NCI-H187 treated with DMSO at 0.1 percent for 48 hours (cell line): ENCODE measurements around the gene P2RX3.
"Not testable (repeated sequence)": the region's sequence is repeated elsewhere in the genome, so short reads cannot be mapped to it uniquely, and the experiment has no call there.

Source experiments
- DNase-seq: peaks from one replicate; lab custom pipeline; 2025; lab: John Stamatoyannopoulos, UW

Gene P2RX3

DNA sequence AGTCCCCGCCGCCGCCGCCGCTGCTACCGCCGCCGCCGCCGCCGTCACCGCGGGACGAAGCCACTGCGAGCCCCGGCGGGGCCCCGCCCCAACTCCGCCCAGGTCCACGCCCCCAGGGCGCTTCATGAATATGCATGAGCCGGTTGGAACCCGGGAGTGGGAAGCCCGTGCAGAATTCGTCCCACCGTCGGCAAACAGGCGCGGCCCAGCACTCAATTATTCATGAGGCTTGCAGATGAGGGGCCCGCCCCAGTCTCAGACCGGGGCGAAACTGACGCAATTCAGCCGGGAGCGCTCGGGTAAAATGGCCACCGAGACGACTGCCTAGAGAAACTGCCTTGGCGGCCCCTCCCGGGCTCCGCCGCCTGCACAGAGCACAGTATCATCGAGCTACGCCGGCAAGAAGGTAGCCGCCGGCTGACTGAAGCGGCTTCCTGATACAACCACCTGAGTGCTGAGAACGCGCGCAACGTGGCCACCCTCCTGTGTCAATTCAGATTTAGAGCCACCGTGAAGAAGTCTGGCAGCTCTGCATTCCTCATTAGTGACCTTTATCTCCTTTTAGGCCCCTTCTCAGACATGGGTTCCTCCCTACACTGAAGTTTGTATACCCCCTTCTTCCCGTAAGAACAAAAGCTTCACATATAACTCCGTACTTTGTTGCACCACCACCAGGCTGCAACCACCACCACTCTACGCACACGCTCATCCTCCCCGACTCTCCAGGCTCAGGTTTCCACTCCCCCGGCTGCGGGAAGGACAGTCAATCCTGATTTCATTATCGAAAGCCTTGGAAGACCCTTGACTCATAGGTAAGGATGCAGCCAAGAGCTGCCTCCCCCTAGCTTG, 13.0 kb upstream of the P2RX3 start, which contains the start of gene TNKS1BP1:
Gene TNKS1BP1, minus strand, starts transcription at position 67 of the 849 bp plus-strand sequence. CDS start 3,067 bp downstream, outside the sequence.
- DNase-seq: peak; percentile 66

DNA sequence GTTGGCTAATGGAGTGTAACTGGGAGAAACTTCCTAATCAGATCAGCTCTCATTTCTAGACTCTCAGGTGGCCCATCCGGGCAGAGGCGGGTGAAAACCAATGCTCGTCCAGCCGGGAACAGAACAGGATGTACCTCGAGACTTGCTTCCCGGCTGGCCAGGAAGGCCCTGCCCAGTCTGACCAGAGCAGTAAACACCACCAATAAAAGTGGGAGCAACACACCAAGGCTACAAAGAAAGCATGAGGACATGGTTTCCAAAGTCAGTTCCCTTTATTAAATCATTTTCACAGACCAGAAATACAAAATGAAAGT, 12.5 kb upstream of the P2RX3 start:
- no peak for DNase-seq

DNA sequence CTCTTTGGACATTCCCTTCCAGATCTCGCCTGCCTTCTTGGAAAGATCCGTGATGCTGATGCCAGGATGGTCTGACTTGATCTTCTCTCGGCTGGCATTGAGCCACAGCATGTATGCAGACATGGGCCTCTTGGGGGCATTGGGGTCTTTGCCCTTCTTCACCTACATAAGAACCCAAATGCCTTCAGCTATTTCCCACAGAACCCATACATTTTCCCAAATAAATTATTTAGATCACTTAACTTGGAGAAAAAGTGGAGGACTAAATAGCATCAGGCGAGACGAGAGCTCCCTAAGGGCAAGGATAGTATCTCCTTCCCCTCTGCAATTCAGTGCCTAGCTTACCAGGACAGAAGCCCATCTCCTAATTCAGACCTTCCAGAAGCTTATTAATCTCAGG, 10.4 kb upstream of the P2RX3 start:
- no peak for DNase-seq

DNA sequence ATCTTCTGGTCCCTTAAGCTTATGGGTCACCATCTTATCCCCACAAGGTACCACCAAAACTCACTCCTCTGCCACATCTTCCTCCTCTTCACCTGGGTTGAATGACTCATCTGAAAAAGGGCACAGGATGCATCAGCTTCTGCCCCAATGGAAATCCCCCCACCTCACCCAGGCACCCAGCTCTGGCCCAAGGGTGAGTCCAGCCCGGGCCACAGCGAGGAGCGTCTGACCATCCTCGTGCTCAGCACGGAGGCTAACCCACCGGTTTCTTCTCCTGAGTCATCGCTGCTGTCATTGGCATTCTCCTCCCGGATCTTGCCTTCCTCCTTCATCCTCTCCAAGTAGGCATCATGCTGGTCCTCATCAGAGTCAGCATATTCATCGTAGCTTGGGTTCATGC, 8.1 kb upstream of the P2RX3 start:
- DNase-seq: no peak

DNA sequence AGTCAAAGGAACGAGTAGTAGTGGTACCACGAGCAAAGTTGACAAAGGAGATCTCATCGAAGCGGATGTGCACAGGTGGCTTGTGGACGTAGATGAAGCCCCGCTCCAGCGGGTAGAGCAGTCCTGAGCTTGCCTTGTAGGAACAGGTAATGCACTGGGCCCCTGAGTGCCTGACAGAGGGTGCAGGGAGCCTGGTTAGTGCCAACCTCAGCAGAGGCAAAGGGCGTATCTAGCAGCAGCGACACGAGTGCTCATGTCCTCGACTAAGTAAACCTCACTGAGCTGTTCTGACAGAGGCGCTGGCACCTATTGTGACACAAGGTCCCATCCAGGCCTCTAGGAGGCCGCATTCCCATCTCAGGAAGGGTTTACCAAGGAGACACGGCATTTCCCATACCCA, 6.4 kb upstream of the P2RX3 start:
- no peak for DNase-seq

DNA sequence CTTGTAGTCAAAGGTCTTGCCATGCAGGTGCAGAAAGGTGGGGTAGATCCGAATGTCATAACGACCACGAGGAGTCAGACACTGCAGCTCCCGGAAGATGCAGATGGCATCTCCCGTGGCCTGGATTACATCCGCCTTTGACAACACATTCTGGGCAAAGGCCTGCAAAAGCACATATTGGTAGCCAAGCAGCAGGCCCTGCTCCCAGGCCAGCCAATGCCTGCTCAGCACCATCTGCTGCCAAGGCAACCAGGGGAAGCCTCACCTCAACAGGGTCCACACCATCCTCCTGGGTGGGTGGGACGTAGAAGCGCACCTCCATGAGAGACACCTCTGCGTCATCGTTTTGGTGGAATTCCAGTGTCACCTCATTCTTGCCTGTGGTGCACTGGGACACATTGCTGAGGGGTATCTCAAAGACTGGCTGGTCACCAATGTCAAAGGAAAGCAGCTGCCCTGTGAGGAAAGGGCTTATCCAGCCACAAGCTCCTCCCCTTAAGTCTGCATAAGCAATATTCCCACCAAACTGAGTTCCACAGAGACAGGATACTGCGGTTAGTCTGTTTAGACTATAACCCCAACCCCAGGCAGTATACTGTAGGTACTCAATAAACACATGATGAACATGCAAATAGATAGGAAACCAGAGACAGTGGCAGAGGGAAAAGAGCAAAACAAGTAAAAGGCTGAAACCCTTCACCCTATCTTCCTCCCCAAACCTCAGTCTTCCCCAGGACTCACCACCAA, 5.3 kb upstream of the P2RX3 start:
- no peak for DNase-seq

DNA sequence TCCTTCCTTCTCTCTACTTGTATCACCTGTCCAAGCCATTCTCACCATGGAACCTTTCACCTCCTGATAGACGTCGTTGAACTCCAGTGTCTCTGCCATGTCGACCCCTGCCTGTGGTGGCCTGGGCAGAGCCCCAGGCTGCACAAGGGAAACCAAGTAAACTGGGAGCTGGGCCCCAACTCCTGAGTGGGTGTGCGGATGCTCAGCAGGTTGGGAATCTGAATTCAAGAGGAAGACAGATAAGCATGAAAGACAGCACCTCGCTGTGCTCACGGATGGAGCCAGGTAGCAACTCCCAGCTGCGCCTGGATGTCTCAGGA, 3.2 kb upstream of the P2RX3 start:
- no peak for DNase-seq

DNA sequence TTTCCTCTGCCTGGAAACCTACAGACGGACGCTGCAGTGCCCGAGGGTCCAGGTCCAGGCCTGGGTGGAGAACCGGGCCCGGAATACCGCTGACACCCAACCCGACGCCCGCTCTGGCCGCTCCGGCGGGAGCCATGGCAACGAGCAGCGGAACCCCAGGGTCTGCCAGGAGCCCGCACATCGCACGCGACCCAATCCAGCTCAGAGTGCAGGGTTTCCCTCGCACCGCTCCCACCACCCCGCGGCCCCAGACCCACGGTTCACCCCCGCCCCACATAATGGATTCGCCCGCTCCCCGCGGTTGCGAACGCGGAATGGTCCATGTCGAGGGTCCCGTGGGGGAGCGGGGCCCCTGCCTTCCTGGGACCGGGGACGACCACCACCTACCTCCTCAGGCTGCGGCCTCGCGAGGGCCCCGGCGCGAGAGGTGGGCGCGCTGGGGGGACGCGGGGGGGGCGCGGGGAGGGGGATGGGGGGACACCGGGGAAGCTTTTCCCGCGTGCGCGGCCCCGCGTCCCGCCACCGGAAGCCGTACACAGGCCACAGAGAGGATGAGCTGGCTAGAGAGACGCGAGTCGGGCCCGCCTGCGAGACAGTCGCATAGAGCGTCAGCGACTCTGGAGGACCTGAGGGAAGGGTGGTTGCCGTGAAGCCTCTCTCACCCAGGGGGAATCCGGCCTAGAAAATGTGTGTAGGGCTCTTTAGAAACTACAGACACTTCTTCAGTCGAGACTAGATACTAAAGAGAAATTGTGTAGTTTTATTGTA, 2.6 kb upstream of the P2RX3 start, which contains the start of gene SSRP1:
Gene SSRP1, minus strand, starts transcription at position 550 of the 768 bp plus-strand sequence. CDS start 771 bp downstream, outside the sequence.
- DNase-seq: no peak

DNA sequence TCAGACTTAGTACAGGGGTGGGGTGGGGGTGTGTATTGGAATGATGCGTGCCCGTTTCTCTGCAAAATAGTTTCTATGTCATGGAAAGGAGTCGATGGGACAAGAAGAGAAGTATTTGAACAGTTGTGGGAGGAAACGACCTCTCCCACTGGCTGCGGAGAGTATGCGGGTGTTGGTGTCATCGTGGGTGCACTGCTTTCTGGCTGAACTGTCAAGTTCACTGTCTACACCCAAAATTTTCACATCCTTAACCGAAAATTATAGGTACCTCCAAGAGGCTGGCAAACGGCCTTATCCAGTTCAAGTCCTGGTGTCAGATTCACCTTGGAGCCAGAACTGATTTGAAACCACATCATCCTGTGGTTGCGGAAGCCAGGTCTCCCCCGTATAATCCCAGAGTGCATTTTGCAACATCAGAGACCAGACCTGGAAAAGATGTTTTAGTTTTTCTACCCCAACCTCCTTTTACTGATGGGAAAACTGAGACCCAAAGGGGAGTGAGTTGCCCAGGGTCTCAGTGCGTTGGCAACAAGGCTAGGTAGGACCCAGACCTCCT, 2.0 kb upstream of the P2RX3 start:
- no peak for DNase-seq

DNA sequence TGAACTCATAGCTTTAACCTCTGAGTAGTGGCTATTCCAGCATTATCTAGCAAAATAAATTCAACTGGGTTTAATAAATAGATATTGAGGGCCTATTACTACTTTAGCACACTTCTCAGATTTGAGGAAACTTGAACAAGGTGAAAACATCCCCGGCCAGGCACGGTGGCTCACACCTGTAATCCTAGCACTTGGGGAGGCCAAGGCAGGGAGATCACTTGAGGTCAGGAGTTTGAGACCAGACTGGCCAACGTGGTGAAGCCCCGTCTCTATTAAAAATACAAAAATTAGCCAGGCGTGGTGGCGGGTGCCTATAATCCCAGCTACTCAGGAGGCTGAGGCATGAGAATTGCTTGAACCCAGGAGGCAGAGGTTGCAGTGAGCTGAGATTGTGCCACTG, 1.3 kb upstream of the P2RX3 start:
- not testable (repeated sequence) for DNase-seq

DNA sequence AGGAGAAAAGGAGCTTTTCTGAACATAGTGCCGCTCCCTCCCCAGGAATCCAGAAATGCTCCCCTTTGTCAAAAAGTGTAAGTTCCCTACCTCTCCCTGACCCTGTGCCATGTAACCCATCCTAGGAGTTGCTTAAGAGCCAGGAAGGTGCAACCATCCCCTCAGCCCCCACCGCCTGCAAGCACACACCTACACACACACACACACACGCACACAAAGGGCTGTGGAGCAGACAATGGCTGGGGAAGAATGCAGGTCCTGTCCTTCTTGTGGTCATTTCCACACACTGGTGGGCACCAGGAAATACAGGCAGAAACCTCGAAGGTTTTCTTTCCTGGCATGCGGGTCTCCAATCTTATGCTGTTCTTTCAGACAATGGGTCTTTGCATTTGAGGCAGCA, 1.2 kb downstream of the P2RX3 start:
- no peak for DNase-seq

DNA sequence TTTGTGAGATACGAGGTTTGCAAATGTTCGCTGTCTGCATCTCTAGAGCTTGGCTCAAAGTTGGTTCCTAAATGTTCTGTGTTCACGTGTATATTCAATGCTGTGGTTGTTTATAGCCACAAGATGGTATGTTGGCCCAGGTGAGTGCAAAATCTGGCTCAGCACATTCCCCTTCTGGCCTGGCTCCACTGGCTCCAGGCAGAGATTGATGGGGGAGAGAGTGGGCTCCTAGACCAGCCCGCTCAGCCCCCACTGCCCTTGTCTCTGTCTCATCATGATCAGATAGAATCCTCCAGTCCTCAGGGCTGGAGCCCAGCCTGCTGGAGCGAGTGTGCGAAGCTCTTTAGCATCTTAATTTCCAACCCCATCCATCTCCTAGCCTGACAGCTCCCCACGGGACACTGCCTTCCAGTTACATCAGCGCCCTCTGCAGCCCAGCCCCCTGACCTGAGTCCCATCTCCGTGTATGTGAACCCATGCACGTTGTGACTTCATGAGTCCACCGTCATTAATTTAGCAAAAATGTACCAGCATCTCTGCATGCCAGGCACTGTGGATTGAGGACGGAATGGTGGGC, 2.0 kb downstream of the P2RX3 start:
- DNase-seq: no peak

DNA sequence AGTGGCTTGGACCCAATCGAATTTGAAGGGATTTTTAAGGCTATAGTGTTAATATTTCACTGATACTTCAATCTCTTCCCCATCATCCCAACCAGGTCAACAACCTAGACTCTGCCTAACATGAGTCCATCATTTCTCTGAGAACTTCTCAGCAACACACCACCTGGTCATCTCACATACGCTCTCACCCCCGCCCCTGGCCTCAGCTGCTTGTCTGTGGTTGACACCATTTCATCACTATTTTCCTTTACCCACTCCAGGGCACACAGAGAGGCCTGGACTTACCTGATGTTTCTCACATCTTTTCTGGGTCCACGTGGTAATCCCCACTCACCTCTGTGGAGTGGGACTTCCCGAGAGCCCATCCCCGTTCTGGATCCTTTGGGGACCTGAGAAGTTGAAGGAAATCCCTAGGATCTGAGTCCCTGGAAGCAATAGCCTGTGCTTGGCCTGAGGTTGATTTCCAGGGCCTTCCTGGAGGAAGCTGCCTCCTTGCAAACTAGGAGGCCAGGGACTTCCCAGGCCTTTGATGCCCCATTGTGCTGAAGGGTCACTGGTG, 3.2 kb downstream of the P2RX3 start:
- DNase-seq: no peak

DNA sequence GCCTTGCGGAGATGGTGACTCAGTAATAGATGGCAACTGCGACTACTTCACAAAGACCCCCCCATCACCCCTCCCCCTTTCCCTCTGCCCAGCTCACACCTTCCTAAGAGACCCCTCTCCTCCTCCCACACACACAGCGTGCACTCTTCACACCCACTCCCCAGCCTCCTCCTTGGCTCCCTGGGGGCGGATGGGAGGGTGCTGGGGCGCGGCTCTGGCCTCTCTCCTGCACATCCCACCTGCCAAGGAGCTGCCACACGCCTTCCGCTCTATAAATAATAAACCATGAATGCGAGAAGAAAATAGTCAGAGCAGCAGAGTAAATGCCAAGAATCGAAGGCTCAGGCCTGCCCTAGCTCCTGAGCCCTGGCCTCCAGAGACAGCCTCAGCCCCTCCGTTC, 4.5 kb downstream of the P2RX3 start:
- no peak for DNase-seq

DNA sequence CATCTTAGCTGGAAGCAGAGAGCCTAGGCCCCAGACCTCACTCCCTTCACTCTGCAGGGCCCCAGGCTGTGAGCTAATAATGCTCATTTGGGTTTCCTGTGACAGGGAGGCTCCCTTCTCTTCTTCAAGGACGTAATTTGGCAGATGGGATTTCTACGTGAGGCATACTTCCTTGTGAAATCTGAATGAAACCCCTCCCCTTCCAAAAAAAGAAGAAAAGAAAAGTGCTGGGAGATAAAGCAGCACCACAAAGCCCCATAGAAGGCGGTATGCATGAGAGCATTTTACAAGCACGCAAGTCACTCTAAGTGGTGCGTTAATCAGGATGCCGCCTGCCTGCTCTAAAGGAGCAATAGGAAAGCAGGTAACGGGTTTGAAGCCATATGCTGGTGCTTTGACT, 5.7 kb downstream of the P2RX3 start:
- no peak for DNase-seq

DNA sequence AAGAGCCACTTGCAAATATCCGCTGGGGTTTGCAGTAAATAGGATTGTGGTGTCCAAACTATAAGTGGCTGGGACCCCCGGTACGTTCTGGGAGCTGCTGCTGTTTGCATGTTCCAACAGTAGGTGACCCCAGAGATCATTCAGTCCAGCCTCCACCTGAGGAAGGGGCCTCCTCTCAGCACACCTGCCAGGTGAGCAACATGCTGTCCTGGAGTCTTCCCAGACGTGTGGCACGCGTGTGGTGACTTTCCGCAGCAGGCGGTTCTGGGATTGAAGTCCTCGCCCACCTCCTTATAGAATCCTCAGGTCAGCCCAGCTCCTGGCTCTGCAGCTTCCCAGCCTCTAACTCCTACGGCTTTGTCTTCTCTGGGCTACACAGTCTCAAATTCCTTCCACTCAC, 6.7 kb downstream of the P2RX3 start:
- no peak for DNase-seq

DNA sequence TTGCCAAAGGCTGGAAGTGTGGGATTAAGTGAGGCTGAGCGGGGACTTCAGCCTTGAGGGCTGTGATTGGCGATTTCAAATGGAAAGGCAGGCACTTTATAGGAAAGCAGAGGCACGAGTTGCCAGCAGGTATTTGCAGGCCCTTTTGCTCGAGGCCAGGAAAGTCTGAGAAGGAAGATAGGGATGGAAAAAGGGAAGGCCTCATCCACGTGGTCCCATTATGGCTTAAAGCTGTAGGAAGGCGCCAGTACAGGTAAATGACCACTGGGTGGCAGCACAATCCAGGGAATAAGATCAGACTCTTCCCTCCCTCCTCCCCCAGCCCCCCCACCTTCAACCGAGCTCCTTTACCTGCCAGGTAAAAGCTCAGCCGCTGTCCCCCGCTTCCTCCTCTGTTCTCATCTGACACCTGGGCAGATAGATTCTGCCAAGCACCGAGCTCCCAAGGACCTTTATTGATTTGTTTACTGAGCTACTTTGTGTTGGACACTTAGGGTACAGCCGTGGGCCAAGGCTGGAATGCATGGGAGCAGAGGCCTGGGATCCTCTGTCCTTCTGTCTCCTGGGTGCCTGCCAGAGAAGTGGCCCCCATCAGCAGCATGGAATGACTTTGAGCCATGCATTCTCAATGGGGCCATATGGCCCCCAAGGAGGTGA, 7.5 kb downstream of the P2RX3 start:
- peak; percentile 56 for DNase-seq

DNA sequence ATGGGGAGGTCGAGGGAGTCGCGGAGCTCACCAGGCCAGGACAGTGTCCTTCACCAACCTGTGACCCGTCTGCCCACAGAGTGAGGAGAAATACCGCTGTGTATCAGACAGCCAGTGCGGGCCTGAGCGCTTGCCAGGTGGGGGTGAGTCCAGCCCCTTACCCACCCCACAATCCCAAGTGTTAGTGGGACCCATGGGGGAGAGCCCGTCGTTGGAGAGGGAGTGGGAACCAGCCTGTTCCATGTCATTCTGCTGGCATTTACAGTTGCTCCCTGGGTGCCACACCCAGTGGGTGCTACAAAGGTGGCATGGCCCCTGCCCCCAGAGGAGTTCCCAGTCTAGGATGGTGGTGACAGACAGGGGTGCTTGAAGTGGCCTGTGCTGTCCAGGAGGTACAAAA, 9.2 kb downstream of the P2RX3 start:
- no peak for DNase-seq

DNA sequence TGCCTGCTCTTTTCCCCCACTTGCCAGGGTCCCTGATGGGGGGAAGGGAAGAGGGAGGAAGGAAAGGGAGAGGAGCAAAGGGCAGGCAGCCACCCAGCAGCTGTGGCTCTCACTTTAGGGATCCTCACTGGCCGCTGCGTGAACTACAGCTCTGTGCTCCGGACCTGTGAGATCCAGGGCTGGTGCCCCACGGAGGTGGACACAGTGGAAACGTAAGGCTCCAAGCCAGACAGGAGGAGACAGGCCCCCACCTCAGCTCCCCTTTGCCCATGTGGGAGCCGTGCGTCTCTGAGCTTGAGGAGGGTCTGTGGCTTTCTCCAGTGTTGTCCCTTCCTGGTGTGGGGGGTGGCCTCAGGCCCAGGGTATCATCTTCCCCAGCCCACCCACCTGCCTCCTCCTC, 9.9 kb downstream of the P2RX3 start:
- no peak for DNase-seq

DNA sequence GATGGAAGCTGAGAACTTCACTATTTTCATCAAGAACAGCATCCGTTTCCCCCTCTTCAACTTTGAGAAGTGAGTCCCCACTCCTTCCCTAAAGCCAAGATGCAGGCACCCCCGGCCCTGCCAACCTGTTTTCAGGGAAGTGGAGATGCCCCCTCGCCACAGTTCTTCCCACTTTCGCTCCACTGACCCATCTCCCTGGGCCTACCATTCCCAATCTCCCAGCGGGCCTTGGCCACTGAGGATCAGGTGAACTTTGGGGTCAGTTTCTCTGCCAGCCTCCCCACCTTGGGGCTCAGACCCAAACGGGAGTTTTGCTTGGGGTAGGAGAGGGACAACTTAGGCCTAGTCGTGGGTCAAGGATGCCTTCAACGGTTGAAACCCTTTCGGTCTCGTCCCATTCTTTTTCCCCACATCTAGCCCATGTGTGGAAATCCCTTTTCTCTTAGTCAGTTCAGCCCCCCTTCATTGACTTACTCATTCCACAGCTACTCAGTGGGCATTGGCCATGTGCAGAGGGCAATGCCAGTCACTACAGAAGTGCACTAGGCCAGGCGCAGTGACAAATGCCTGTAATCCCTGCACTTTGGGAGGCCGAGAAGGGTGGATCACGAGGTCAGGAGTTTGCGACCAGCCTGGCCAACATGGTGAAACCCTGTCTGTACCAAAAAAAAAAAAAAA, 10.6 kb downstream of the P2RX3 start:
- DNase-seq: no peak
